HG03354 (cell line): ENCODE results near the gene PRODH.
A peak's percentile ranks its signal among the peaks of the same experiment; 100 is the strongest.
"Not testable (repeated sequence)": the region's sequence is repeated elsewhere in the genome, so short reads cannot be mapped to it uniquely, and the experiment has no call there.

Source experiments
- ATAC-seq: cut with Tn5 transposase; IDR thresholded peaks from one replicate; pipeline ENCODE4 v1.9.1; 2021; ENCODE audit warnings: mild to moderate bottlenecking; ENCODE audit not compliant: unreplicated experiment, poor library complexity, severe bottlenecking

PRODH gene

GRCh38 chr22:18915550-18915949 is 20.5 kb downstream of the PRODH start:
- not testable (repeated sequence) for ATAC-seq

GRCh38 chr22:18914558-18914957 is 21.5 kb downstream of the PRODH start:
- not testable (repeated sequence) for ATAC-seq

- ATAC-seq: not testable (repeated sequence)
Observed at GRCh38 chr22:18912264-18912946, 23.7 kb downstream of the PRODH start.

- not testable (repeated sequence) for ATAC-seq
Observed at GRCh38 chr22:18911535-18911934, 24.6 kb downstream of the PRODH start.

- no peak for ATAC-seq
Observed at GRCh38 chr22:18909556-18909955, 26.5 kb downstream of the PRODH start.

GRCh38 chr22:18906896-18907295 is 29.2 kb downstream of the PRODH start:
- no peak for ATAC-seq

- peak; percentile 25 for ATAC-seq
Observed at GRCh38 chr22:18906410-18906745, 29.7 kb downstream of the PRODH start.

GRCh38 chr22:18905540-18906409 is 30.3 kb downstream of the PRODH start, which contains the start of gene DGCR6:
DGCR6 (plus strand) TSS chr22:18906320; CDS start chr22:18906375, 55 bp downstream.
- peak; percentile 92 for ATAC-seq

- ATAC-seq: not testable (repeated sequence)
Observed at GRCh38 chr22:18896037-18896657, 39.9 kb downstream of the PRODH start.

GRCh38 chr22:18893775-18894174 is 42.3 kb downstream of the PRODH start:
- not testable (repeated sequence) for ATAC-seq

GRCh38 chr22:18890510-18891192 is 45.4 kb downstream of the PRODH start:
- not testable (repeated sequence) for ATAC-seq

GRCh38 chr22:18888115-18888514 is 48.0 kb downstream of the PRODH start:
- no peak for ATAC-seq

- not testable (repeated sequence) for ATAC-seq
Observed at GRCh38 chr22:18884465-18884864, 51.6 kb downstream of the PRODH start.

GRCh38 chr22:18881260-18881659 is 54.8 kb downstream of the PRODH start:
- not testable (repeated sequence) for ATAC-seq
